SW 1271 (cell line): ENCODE data around the gene CAMK1.

Source experiments
- DNase-seq, 2 experiments: peaks; one replicate each; lab custom pipeline; 2025; lab: John Stamatoyannopoulos, UW

CAMK1 gene

GRCh38 chr3:9769426-9770275 lies at the start of gene CAMK1:
TSS of gene CAMK1 (minus strand) at chr3:9769947. CDS start at chr3:9767749, 2,198 bp downstream.
- DNase-seq: no peak

DNA sequence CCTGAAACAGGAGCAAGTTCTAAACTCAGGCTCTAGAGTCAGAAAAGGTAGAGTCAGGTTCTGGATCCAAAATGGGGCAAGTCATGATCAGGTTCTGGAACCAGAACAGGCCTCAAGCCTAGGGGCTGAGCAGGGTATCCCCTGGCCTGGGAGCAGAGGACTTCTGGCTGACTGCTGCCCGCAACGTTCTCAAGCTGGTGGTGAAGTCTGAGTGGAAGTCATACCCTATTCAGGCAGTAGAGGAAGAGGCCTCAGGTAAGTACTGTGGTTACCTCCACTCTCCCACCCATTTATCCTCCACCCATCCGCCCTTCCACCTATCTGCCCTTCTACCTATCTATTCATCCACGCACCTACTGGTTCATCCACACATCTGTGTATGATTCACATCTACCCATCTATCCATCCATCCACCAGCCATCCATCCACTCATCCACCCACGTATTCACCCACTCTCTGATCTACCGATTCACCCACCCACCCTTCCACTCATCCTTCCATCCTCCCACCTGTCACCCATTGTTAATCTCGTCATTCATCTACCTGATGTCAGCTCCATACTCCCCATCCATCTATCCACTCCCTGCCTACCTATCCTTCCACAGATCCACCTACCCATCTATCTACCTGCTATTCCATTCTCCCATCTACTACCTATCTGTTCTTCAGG lies 49.1 kb upstream of the CAMK1 start:
- DNase-seq: no peak

- DNase-seq: no peak
Observed at GRCh38 chr3:9817436-9817835, 47.7 kb upstream of the CAMK1 start.

- no peak for DNase-seq
Observed at GRCh38 chr3:9815986-9816385, 46.2 kb upstream of the CAMK1 start.

GRCh38 chr3:9812870-9813483 lies 43.2 kb upstream of the CAMK1 start:
- DNase-seq: no peak

GRCh38 chr3:9810846-9811245 lies 41.1 kb upstream of the CAMK1 start:
- DNase-seq: no peak

DNA sequence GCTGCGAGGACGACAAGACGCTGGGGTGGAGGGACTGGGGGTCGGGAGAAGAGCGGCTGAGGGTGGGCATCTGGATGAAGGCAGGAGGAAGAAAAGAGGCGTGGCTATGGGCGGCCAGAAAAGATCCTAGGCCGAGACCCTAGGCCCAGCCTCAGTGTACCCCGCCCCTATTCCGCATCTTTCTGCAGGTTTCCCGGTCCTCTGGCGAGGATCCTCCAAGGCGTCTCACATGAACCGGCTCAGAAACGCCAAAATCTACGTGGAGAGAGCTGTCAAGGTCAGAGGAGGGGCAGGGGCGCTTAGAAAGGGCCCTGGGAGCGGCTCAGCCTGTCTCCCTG lies 40.7 kb upstream of the CAMK1 start:
- DNase-seq: no peak

DNA sequence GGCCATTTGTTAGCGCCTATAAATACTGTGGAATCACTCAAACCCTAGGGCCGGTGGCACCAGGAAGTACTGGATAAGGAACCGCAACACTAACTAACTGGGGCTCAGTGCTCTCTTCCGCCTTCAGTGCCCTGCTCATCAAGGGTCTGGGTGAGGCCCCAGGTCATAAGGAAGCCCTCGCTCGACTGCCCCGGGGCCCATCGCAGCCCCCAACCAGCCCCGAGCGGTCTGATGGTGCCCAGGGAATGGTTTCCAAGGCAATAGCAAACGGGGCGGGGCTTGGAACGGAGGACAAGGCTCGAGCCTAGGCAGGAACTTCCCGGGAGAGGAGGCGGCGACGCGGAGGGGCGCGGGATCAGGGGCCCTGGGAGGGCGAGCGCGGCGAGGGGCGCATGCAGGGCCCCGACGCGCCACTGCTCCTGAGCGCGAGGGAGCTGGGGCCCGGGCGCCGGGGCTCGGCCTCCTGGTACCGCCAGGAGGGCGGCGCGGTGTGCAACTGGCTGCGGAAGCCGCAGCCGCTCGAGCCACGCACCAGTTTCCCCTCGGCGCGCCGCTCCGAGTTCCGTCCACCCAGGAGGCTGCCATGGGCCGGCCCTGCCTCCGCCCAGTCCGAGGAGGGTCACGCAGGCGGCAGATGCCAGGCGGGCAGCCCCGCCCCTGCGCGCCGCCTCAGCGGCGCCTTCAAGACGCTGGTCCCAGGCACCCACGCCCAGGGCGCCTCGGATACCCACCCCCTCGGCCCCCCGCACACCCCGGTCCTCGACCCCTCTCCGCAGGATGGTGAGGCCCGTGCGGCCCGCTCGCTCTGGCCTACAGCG lies 40.1 kb upstream of the CAMK1 start, which contains the start of gene TTLL3:
Gene TTLL3 (plus strand): TSS at position 648 of the 818 bp plus-strand sequence. CDS start 400 bp downstream, outside the sequence.
- peak; percentile 32 to 71 for DNase-seq

- DNase-seq: peak in 1 of 2 experiments; percentile 49
Observed at GRCh38 chr3:9809239-9809614, 39.5 kb upstream of the CAMK1 start.

DNA sequence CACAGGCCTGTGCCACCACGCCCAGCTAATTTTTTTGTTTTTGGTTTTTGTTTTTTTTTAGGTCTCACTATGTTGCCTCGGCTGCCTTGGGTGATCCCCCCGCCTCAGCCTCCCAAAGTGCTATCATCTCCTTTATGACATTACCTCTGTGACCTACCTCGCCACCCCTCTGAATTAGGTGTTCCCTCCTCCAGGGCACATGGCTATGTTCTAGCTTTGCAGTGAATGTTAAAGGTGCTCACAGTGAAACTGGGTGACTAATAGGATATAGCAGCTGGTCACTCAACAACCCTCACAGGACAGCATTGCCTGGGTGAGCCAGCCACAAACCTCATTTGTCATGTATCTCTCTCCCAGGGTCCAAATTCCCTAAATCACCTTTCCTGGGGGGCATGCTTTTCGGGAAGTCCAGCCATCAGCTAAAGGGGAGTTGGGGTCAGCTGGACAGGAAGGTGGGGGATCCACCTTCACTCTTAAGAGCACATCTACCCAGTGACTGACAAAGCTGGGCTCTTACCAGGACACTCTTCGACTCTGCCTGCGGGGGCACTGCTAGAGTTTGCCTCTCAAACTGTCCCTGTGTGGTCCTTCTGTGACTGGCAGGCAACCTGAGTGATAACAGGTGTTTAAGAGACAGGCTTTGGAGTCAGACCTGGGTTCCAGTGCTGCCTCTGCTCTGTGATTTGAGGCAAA lies 38.7 kb upstream of the CAMK1 start:
- DNase-seq: peak in 1 of 2 experiments; percentile 61

DNA sequence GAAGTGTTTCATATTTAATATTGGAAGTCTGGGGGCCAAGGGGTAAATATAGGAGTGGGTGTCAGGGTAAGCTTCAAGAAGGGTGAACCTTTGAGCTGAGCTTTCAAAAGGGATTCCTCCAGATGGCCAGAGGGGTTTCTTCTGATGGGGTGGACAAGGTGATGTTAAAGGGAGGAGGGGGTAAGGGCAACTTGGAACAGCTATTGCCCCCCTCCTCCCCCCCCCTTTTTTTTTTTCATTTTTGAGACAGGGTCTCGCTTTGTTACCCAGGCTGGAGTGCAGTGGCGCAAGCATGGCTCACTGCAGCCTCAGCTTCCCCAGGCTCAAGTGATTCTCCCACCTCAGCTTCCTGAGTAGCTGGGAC lies 38.2 kb upstream of the CAMK1 start:
- no peak for DNase-seq

GRCh38 chr3:9806688-9807589 lies 37.2 kb upstream of the CAMK1 start:
- DNase-seq: no peak

- no peak for DNase-seq
Observed at GRCh38 chr3:9806137-9806536, 36.4 kb upstream of the CAMK1 start.

GRCh38 chr3:9804996-9805395 lies 35.2 kb upstream of the CAMK1 start:
- DNase-seq: no peak

- DNase-seq: no peak
Observed at GRCh38 chr3:9803494-9803893, 33.7 kb upstream of the CAMK1 start.

DNA sequence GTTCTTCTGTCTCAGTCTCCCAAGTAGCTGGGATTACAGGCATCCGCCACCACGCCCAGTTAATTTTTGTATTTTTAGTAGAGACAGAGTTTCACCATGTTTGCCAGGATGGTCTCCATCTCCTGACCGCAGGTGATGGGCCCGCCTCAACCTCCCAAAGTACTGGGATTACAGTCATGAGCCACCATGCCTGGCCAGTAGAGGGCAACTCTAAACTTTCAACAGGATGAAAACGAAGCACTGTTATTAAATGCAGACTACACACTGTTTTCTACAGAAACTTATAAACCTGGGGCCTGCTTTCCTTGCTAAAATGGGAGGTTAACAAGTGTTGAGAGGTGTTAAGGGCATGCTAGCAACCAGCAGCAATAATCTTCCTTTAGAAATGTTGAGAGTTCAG lies 30.8 kb upstream of the CAMK1 start:
- peak in 1 of 2 experiments; percentile 26 for DNase-seq

GRCh38 chr3:9797196-9797945 lies 27.6 kb upstream of the CAMK1 start:
- no peak for DNase-seq

- no peak for DNase-seq
Observed at GRCh38 chr3:9795207-9795606, 25.5 kb upstream of the CAMK1 start.

GRCh38 chr3:9794400-9794799 lies 24.7 kb upstream of the CAMK1 start:
- DNase-seq: no peak
